NCI-H146 treated with DMSO at 0.1 percent for 48 hours (cell line): ENCODE results near the gene POLR2L.
A peak's percentile ranks its signal among the peaks of the same experiment; 100 is the strongest.

ENCODE experiments used
- DNase-seq: peaks from one replicate; lab custom pipeline; 2025; ENCODE audit not compliant: unreplicated experiment; lab: John Stamatoyannopoulos, UW

Gene POLR2L

GRCh38 chr11:839875-840617, 2.3 kb downstream of the POLR2L start:
- no peak for DNase-seq

GRCh38 chr11:839280-839623, 3.1 kb downstream of the POLR2L start:
- no peak for DNase-seq

GRCh38 chr11:838441-839279, 3.7 kb downstream of the POLR2L start:
- DNase-seq, result no peak

- no peak for DNase-seq
Measured at GRCh38 chr11:837990-838307, 4.4 kb downstream of the POLR2L start.

- no peak for DNase-seq
Measured at GRCh38 chr11:837189-837989, 4.9 kb downstream of the POLR2L start.

GRCh38 chr11:836700-837099, 5.6 kb downstream of the POLR2L start:
- no peak for DNase-seq

GRCh38 chr11:836274-836673, 6.1 kb downstream of the POLR2L start:
- DNase-seq, result no peak

- no peak for DNase-seq
Measured at GRCh38 chr11:834371-835316, 7.7 kb downstream of the POLR2L start.

GRCh38 chr11:833849-834311, 8.4 kb downstream of the POLR2L start:
- no peak for DNase-seq

- no peak for DNase-seq
Measured at GRCh38 chr11:833114-833791, 9.1 kb downstream of the POLR2L start.

- DNase-seq, result no peak
Measured at GRCh38 chr11:832529-833113, 9.7 kb downstream of the POLR2L start, which contains the start of gene CD151. Gene CD151, plus strand, starts transcription at chr11:832952. Its CDS starts 3,118 bp downstream, at chr11:836070.

GRCh38 chr11:831961-832528, 10.3 kb downstream of the POLR2L start:
- DNase-seq, result no peak

GRCh38 chr11:831118-831864, 11.0 kb downstream of the POLR2L start:
- DNase-seq, result no peak

GRCh38 chr11:830295-831117, 11.8 kb downstream of the POLR2L start:
- DNase-seq, result peak; percentile 33

GRCh38 chr11:829847-830294, 12.5 kb downstream of the POLR2L start:
- no peak for DNase-seq

GRCh38 chr11:829176-829846, 13.0 kb downstream of the POLR2L start:
- peak; percentile 6 for DNase-seq
